ENCODE results near the gene GNPNAT1. TPM values are rescaled to one million over a fixed set of nuclear protein-coding genes. Genes with fewer than 3 reads are reported as not detected.

GNPNAT1 gene
- total and polyA plus RNA-seq, 2 of the 4 experiments (the other 2 are of a cell fraction): 19.4 to 30.5 TPM

- Histone ChIP-seq H3K4me2 (ENCODE audit: low read depth, low read length) (no peak overlapping the region), H2BK5ac (ENCODE audit: low read depth, low read length, poor library complexity, severe bottlenecking) (no peak overlapping the region), H3K14ac (replicated peaks; ENCODE audit: low read depth, low read length) (no peak overlapping the region), H4K20me1 (ENCODE audit: insufficient read depth, low read length) (no peaks in the 10 kb centered on the region), H2BK120ac (ENCODE audit: low read depth, low read length) (0 out of 2 replicates have a peak overlapping the region, but pooled peaks have one; percentile 46), H2BK20ac (ENCODE audit: low read depth, low read length) (no peak overlapping the region), H2AFZ (replicated peaks; ENCODE audit: low read length, poor library complexity) (no peak overlapping the region), H3K4me3 (ENCODE audit: insufficient read depth, low read depth, low read length) (no peak overlapping the region), H3K56ac (ENCODE audit: extremely low read depth, insufficient read depth, low read length) (no peak overlapping the region), H3K4me1 (ENCODE audit: control insufficient read depth, insufficient read depth, low read length) (peaks cover 3% of the 10 kb centered on the region), H2BK15ac (ENCODE audit: low read depth, low read length) (0 out of 3 replicates have a peak overlapping the region, but pooled peaks have one; percentile 70), H3K36me3 (ENCODE audit: control insufficient read depth, insufficient read depth, low read length) (no peaks in the 10 kb centered on the region), H3K23ac (ENCODE audit: low read depth, low read length) (no peak overlapping the region; the same call in 1 of the 2 replicates), H2AK5ac (ENCODE audit: low read depth, low read length) (0 out of 2 replicates have a peak overlapping the region, but pooled peaks have one; percentile 2), H3K9ac (ENCODE audit: low read depth, low read length) (no peak overlapping the region), H3K4ac (ENCODE audit: low read depth, low read length) (no peak overlapping the region), H4K5ac (ENCODE audit: low read depth, low read length) (no peak overlapping the region; the same call in 1 of the 2 replicates), H3K79me1 (ENCODE audit: low read depth in 1 of 2, low read length in 2 of 2) (no peaks in the 10 kb centered on the region), H4K91ac (ENCODE audit: insufficient read depth, low read depth, low read length) (no peak overlapping the region), H3K9me3 (ENCODE audit: control insufficient read depth, insufficient read depth, low read length) (no peaks in the 10 kb centered on the region), H4K8ac (ENCODE audit: low read depth in 2 of 2, low read length in 2 of 2) (no peak overlapping the region), H3K18ac (ENCODE audit: low read depth, low read length) (peak overlapping the region; percentile 12; the same call in 1 of the 2 replicates), H2AK9ac (replicated peaks; ENCODE audit: low read depth, low read length, poor library complexity) (no peak overlapping the region), H3K27me3 (ENCODE audit: control insufficient read depth, insufficient read depth, low read length) (no peaks in the 10 kb centered on the region), H3K9me1 (ENCODE audit: insufficient read depth, low read length) (no peaks in the 10 kb centered on the region), H3K27ac (ENCODE audit: insufficient read depth, low read length) (no peak overlapping the region)
- no TSS peak for BruUV-seq (replicated peaks)
- intact Hi-C loops (cut with micrococcal nuclease): loop anchor here (10.0 kb wide), 1 partner anchor 117 kb away; no protein-coding TSS in a partner anchor
- ChIA-PET CTCF (interaction anchor here (0.6 kb wide), 1 partner anchor 1700 kb away, joined by 3 read pairs; no protein-coding TSS in a partner anchor), POLR2A (ENCODE audit: unreplicated experiment) (no interaction called here)
- TF ChIP-seq MAZ (IDR thresholded peaks at IDR 0.05; ENCODE audit: borderline replicate concordance, low read depth, low read length): no peak
- TF ChIP-seq MXI1 (IDR thresholded peaks at IDR 0.05; ENCODE audit: borderline replicate concordance, low read depth, low read length): no peak
- TF ChIP-seq CEBPB (IDR thresholded peaks at IDR 0.05; ENCODE audit: low read depth, low read length): no peak
- no peak for TF ChIP-seq BHLHE40 (IDR thresholded peaks at IDR 0.05; ENCODE audit: low read depth, low read length)
- ATAC-seq (ENCODE audit: low read depth) (no peak), DNase-seq (no peak)
- dilution Hi-C loops (cut with HindIII; ENCODE audit: low sequenced_read_pairs, unreplicated experiment): no loop called here
- in situ Hi-C loops (cut with MboI; ENCODE audit: low sequenced_read_pairs): no loop called here
These were observed 36.0 kb upstream of the GNPNAT1 start for GRCh38 chr14:52827426-52827825.

Data from IMR-90 (cell line).